H7 (cell line): ENCODE results near the gene PRKCD. TPM values are rescaled to one million over a fixed set of nuclear protein-coding genes. Genes with fewer than 3 reads are reported as not detected.
"Not testable (repeated sequence)": the region's sequence is repeated elsewhere in the genome, so short reads cannot be mapped to it uniquely, and the experiment has no call there.

Experiments
- DNase-seq: peaks from one replicate; pipeline ENCODE4 v3.0.0; 2012
- H3K27me3 ChIP-seq: 2 replicates; pipeline ENCODE4 v1.6.0; 2011; ENCODE audit warnings: mild to moderate bottlenecking, low read length; ENCODE audit not compliant: control insufficient read depth, insufficient read depth
- H3K36me3 ChIP-seq: replicated peaks from 2 replicates; pipeline ENCODE4 v1.5.1; 2011; ENCODE audit warnings: low read length; ENCODE audit not compliant: control insufficient read depth, insufficient read depth
- H3K4me3 ChIP-seq: 2 replicates; pipeline ENCODE4 v1.5.1; 2011; ENCODE audit warnings: low read depth, mild to moderate bottlenecking, control low read depth, low read length, moderate library complexity; ENCODE audit not compliant: insufficient read depth
- total RNA-seq: library from RNA; depleted of rRNA; stranded (reverse); fragments of >200 nt; shearing (Covaris generic); gene quantifications from 2 replicates; pipeline ENCODE4 v1.2.3, GENCODE V29; 2014

PRKCD gene
- total RNA-seq, 1 experiment from 2014 or later: 2.9 TPM

DNA sequence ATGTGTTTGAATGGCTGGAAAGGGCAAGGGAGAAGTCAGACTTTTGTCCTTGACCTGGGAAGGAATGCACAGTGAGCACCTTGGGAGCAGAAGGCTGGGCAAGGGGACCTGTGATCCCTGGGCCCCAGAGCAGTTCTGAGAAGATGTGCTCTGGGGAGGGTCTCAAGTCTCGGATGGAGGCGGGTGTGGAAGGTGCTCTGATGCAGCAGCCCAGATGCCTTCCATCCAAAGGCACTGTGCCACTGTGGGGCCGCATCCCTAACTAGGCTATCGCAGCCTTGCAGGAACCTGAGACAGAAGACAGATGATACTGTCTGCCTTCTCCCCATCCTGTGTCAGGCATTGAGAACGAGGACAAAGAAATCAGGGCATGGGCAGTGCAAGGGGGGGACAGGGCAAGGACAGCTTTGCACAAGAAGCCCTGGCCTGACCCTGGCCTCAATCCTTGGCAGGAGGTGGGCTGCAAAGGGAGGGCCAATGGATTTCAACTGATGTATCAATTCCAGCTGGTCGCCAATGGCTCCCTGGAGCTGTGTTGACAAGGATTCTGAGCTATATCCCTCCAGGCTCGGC, 14.6 kb upstream of the PRKCD start:
- Histone ChIP-seq H3K4me3 (no peak overlapping the region), H3K36me3 (no peaks in the 10 kb centered on the region), H3K27me3 (no peaks in the 10 kb centered on the region)
- DNase-seq: peak; percentile 16

DNA sequence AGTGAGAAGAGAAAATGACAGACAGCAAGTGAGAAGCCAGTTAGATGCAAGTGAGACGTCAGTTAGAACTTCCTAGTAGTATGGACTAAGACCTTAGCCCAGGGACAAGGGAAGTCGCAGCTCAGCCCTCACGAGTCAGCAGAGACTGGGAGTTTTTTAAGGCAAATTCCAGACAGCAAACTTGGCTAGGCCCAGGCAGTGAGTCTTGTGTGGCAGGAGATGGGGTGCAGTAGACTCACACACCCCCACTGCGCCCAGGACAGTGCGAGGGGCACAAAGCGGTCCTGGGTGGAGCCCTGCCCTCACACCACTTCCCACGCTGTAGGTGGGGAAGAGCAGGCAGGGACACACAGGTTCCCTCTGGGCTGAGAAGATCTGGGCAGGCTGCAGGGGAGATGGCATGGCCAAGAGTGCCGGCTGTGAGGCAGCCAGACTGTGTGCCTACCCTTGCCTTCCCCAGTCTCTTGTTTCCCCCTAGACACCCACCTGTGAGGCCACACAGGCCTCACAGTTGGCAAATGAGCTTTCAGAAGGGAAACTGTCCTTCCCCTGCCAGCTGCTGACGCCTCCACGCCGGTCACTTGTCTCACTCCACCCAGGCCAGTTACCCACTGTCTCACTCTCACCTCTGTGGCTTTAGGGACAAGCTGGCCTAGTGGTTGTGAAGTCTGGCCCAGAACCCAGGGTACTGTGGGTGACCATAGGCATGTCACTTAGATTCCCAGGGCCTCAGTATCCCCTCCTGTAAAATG, 13.7 kb upstream of the PRKCD start:
- H3K4me3 ChIP-seq: no peak overlapping the region
- no peaks in the 10 kb centered on the region for H3K36me3 ChIP-seq
- H3K27me3 ChIP-seq: no peaks in the 10 kb centered on the region
- peak; percentile 16 for DNase-seq

DNA sequence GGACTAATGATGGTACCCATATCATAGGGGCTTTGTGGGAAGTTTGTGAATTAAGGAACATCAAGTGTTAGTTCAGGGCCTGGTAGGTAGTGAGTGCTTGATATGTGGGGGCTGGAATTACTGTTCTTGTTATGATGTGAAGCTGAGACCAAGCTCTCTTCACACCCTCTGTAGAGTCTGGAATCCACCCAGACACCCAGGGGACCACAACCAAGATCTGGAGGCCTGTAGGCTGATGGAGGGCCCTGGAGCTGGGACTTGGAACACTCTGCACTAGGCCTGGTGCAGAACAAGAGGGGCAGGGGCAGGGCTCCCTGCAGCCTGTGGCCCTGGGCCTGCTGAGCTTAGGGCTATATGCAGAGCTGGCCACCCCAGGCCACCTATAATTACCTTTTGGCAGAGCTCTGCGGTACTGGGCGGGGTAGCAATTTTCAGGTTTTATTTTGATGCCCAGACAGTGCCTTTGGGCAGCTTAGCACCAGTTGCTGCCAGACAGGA, 13.1 kb upstream of the PRKCD start:
- no peak overlapping the region for H3K4me3 ChIP-seq
- H3K27me3 ChIP-seq: no peaks in the 10 kb centered on the region
- no peaks in the 10 kb centered on the region for H3K36me3 ChIP-seq
- no peak for DNase-seq

DNA sequence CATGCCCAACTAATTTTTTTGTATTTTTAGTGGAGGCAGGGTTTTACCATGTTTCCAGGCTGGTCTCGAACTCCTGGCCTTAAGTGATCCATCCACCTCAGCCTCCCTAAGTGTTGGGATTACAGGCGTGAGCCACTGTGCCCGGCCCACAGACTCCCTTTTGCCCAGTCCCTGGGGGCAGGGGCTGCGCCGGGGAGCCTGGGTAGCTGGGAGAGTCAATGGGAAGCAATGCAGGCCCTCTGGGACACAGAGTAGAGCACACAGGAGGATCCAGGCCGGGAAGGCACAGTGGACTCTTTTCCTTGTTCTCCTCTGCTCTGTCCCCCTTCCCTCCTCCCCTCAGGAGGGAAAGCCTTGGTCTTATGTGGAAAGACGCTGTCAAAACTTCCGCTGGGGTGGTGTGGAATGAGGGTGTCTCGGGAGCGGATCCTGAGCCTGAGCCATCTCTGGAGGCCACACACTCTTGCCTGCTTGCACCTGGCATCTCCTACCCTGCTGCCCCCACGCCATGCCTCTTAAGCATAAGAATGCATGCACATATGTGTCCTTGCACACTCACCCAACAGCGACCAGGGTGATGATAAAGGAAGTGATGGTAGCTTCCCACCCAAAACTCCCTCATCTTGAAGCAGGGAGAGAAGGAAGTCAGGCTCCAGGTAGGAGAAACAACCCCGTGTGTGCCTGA, 11.9 kb upstream of the PRKCD start:
- DNase-seq: no peak
- Histone ChIP-seq H3K27me3 (no peaks in the 10 kb centered on the region), H3K4me3 (no peak overlapping the region), H3K36me3 (no peaks in the 10 kb centered on the region)

- H3K4me3 ChIP-seq: no peak overlapping the region
- no peak for DNase-seq
- H3K27me3 ChIP-seq: no peaks in the 10 kb centered on the region
- H3K36me3 ChIP-seq: no peaks in the 10 kb centered on the region
These were observed 11.3 kb upstream of the PRKCD start for GRCh38 chr3:53149699-53150098.

DNA sequence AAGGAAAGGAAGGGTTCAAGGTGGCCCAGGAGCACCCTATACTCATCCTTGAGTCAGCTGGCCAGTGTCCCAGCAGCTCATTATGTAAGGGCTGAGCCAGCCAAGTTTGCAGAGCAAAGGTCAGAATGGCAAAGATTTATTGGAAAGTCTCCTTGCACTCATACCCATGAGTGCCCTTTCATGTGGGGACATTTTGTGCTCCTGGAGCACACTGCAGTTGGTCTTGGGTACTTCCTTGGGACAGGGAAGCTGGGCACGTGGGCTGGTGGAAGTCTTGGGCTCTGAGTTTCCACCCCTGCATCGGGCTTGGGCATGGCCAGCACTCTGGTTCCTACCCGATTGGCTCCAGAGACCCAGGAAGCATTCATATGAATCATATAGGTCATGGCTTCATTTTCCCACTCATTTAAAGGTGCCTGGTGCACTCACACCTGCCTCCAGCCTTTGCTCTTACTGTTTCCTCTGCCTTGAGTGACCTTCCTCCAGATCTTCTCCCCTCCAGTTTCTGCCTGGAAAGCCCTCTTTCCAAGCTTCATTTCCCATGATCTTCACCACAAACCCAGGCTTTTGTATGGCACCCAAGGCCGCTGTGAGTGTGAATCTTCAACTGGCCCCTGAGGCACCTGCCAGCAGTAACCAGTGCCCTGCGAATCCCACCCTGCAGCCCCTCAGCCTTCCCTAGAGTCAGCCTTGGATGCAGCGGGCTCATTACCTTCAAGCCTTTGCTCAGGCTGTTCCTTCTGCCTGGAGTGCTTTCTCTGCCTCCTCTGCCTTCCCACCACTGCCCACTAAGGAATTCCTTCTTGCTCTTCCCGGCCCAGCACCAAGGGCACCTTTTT, 10.5 kb upstream of the PRKCD start:
- no peak for DNase-seq
- Histone ChIP-seq H3K4me3 (no peak overlapping the region), H3K27me3 (no peaks in the 10 kb centered on the region), H3K36me3 (no peaks in the 10 kb centered on the region)

DNA sequence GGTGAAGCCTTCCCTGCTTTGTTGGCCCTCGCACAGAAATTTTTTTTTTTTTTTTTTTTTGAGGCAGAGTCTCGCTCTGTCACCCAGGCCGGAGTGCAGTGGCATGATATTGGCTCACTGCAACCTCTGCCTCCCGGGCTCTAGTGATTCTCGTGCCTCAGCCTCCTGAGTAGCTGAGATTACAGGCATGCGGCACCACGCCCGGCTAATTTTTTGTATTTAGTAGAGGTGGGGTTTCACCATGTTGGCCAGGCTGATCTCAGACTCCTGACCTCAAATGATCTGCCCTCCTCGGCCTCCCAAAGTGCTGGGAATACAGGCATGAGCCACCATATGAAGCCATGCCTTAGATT, 9.9 kb upstream of the PRKCD start:
- H3K4me3 ChIP-seq, H3K27me3 ChIP-seq, H3K36me3 ChIP-seq, DNase-seq: not testable (repeated sequence)

GRCh38 chr3:53151465-53151864, 9.5 kb upstream of the PRKCD start:
- Histone ChIP-seq H3K27me3 (no peaks in the 10 kb centered on the region), H3K4me3 (no peak overlapping the region), H3K36me3 (no peaks in the 10 kb centered on the region)
- DNase-seq: no peak

DNA sequence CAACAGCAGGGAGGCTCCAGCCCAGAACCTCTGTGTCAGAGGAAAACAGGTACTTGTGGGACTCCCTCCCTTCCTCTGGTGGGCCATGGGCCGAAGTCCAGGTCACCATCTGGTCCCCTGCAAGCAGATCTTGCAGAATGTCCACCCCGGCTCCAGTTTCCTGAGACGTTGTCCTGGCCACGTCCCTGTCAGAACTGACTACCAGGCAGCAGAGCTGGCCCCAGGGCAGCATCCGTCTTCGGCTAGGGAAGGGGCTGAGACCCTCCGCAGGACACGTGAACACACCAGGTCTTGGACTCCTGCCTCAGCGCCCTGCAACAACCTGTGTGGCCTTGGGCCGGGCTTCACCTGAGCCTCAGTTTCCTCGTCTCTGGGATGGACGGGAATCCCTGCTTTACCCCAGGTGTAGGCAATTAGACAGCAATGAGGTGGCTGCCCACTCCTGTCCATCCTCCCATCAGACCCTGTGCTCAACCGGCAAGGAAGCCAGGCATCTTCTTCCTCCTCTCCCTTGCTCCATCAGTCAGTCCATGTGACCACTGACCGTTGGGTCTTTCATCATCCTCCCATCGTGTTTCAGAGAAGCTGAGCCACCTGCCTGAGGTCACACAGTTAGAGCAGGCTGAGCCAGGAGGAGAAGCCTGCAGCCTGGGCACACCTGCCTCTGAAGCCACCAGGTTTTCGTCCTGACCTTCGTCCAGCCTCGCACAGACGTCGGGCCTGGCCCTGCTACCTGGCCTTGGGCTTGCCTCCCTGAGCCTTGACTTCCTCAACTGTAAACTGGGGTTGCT, 8.9 kb upstream of the PRKCD start:
- no peak for DNase-seq
- H3K27me3 ChIP-seq: no peaks in the 10 kb centered on the region
- H3K4me3 ChIP-seq: no peak overlapping the region
- H3K36me3 ChIP-seq: no peaks in the 10 kb centered on the region

DNA sequence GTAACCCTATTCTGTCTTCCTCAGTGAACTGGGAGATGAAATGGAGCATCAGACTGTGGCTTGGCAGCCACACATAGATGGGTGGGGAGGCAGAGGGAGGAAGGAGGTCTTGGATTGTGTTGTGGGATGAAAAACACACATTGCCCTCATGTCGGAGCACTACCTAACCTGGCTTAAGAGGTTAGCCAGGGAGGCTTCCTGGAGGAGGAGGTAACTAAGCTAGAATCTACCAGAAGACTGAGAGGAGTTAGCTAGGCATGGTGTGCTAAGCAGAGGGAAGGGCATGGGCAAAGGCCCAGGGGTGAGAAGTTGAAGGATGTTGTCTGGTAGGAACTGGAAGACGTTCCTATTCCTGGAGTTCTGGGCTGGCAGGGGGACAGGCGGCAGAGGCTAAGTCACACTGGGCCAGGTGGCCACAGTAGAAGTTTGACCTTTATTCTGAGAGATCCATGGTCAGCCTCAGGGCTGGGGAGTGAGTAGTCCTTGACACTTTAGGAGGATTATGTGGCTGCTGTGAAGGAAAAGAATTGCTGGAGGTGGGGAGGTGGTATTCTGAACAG, 7.7 kb upstream of the PRKCD start:
- no peak for DNase-seq
- H3K36me3 ChIP-seq: no peaks in the 10 kb centered on the region
- H3K4me3 ChIP-seq: no peak overlapping the region
- no peaks in the 10 kb centered on the region for H3K27me3 ChIP-seq

- H3K27me3 ChIP-seq: no peaks in the 10 kb centered on the region
- DNase-seq: no peak
- no peak overlapping the region for H3K4me3 ChIP-seq
- H3K36me3 ChIP-seq: no peaks in the 10 kb centered on the region
These were observed 7.0 kb upstream of the PRKCD start for GRCh38 chr3:53153980-53154379.

DNA sequence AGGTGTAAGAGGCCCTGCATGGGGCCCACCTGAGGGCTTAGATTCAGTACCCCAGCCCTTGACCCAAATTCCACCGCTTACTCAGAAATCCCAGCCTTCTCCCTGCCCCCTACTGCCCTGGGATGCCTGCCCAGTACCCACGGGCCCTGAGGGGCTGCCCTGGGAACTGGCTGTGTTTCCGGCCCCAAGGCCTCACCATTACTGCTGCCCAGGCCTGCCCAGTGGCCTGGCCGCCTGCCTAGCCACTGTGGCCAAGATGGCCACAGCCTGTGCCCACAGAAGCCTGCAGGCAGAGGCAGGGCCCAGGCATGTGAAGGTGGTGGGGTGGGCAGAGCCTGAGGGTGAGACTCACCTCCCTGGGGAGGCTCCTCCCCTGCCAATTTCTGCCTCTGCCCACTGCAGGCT, 6.1 kb upstream of the PRKCD start:
- no peak for DNase-seq
- H3K4me3 ChIP-seq: no peak overlapping the region
- H3K27me3 ChIP-seq: peaks cover under 1% of the 10 kb centered on the region; the same call in 1 of the 2 replicates
- H3K36me3 ChIP-seq: no peaks in the 10 kb centered on the region

- H3K4me3 ChIP-seq: no peak overlapping the region
- peaks cover 7% of the 10 kb centered on the region for H3K27me3 ChIP-seq
- no peaks in the 10 kb centered on the region for H3K36me3 ChIP-seq
- no peak for DNase-seq
These were observed 5.2 kb upstream of the PRKCD start for GRCh38 chr3:53155760-53156159.
